HepG2 (cell line): ENCODE measurements around the gene ARHGAP30. TPM values are rescaled to one million over a fixed set of nuclear protein-coding genes. Genes with fewer than 3 reads are reported as not detected.

Source experiments
- ATAC-seq: fragments of 200-7000 bp; cut with Tn5 transposase; 3 replicates; pipeline ENCODE4 v1.9.1; 2020; ENCODE audit warnings: mild to moderate bottlenecking, moderate library complexity
- BruUV-seq: library from RNA; stranded (reverse); fragments of 400-500 nt; replicated peaks from 2 replicates; lab custom pipeline; 2021; lab: Mats Ljungman, UMichigan
- CTCF ChIA-PET: fragments of 300-600 bp; formaldehyde crosslinking; extraction: SDS; loops from one replicate; lab custom pipeline; 2021; ENCODE audit warnings: low total read pairs, inconsistent platforms, low intra/inter-chr PET ratio; lab: Yijun Ruan, JAX
- POLR2A ChIA-PET: fragments of 350-600 bp; sonication (Branson Sonifier 250); formaldehyde crosslinking; loops from one replicate; lab custom pipeline; 2020; ENCODE audit warnings: antibody characterized with exemption, inconsistent platforms; lab: Yijun Ruan, JAX
- DNase-seq: peaks from one replicate; pipeline ENCODE4 v3.0.0-alpha.2; 2015; ENCODE audit warnings: low spot score
- FAIRE-seq: peaks from 3 replicates; lab custom pipeline; 2011; peaks lifted over from hg19 to GRCh38; lab: Jason Lieb, UNC
- H2AFZ ChIP-seq: one replicate; pipeline ENCODE4 v1.6.1; 2011; ENCODE audit warnings: low read length, inconsistent platforms
- H3K27ac ChIP-seq: fragments of 300-600 bp; 3 replicates; pipeline ENCODE4 v1.8.0; 2011; ENCODE audit warnings: mixed run types, mild to moderate bottlenecking, mixed read lengths, low read length, inconsistent platforms; ENCODE audit not compliant: insufficient read depth; ENCODE audit errors: extremely low read length
- H3K27me3 ChIP-seq, 2 experiments: fragments of 200-600 bp in 1 of 2; 2 replicates in 1 of 2; 3 replicates in 1 of 2; pipeline versions ENCODE4 v1.6.0 to v1.8.0; 2011; ENCODE audit warnings: low read length in 2 of 2, mild to moderate bottlenecking in 2 of 2, moderate library complexity in 2 of 2, inconsistent platforms in 1 of 2; ENCODE audit not compliant: insufficient read depth in 2 of 2, control insufficient read depth in 1 of 2
- H3K36me3 ChIP-seq, 2 experiments: fragments of 200-600 bp in 1 of 2; replicated peaks in 1 of 2; 2 replicates in 1 of 2; 3 replicates in 1 of 2; pipeline versions ENCODE4 v1.5.1 to v1.8.0; 2011; ENCODE audit warnings: low read length in 2 of 2, inconsistent platforms in 1 of 2; ENCODE audit not compliant: insufficient read depth in 2 of 2, control insufficient read depth in 1 of 2
- H3K4me1 ChIP-seq: 2 replicates; pipeline ENCODE4 v1.5.1; 2012; ENCODE audit warnings: low read length, inconsistent platforms; ENCODE audit not compliant: insufficient read depth
- H3K4me2 ChIP-seq: 2 replicates; pipeline ENCODE4 v1.6.0; 2011; ENCODE audit warnings: low read depth, low read length, inconsistent platforms
- H3K4me3 ChIP-seq, 3 experiments: fragments of 200-600 bp in 1 of 3; sonication (generic), shearing (Covaris generic) in 1 of 3; replicated peaks in 1 of 3; 2 replicates each; pipeline ENCODE4 v1.5.1; 2011 to 2016; ENCODE audit warnings: low read length in 3 of 3, inconsistent platforms in 2 of 3, low read depth in 2 of 3, mild to moderate bottlenecking in 2 of 3, control low read depth in 1 of 3, mixed read lengths in 1 of 3; ENCODE audit not compliant: insufficient read depth in 1 of 3
- H3K79me2 ChIP-seq: one replicate; pipeline ENCODE4 v1.6.1; 2011; ENCODE audit warnings: low read length, inconsistent platforms; ENCODE audit not compliant: insufficient read depth
- H3K9ac ChIP-seq: 2 replicates; pipeline ENCODE4 v1.6.0; 2011; ENCODE audit warnings: mild to moderate bottlenecking, low read depth, low read length, inconsistent platforms; ENCODE audit not compliant: insufficient read depth
- H3K9me3 ChIP-seq: 2 replicates; pipeline ENCODE4 v1.5.1; 2012; ENCODE audit warnings: mild to moderate bottlenecking, low read length
- H4K20me1 ChIP-seq: 2 replicates; pipeline ENCODE4 v1.6.0; 2011; ENCODE audit warnings: inconsistent platforms, mild to moderate bottlenecking, low read length, moderate library complexity; ENCODE audit not compliant: insufficient read depth
- ARNT2 ChIP-seq: sonication (generic); formaldehyde crosslinking; IDR thresholded peaks from 2 replicates; pipeline ENCODE4 v1.8.0; 2022; ENCODE audit warnings: mild to moderate bottlenecking, low read depth, missing genetic modification reagents, moderate library complexity
- BRD4 ChIP-seq: sonication (generic); formaldehyde crosslinking; IDR thresholded peaks from 2 replicates; pipeline ENCODE4 v1.4.0; 2020; ENCODE audit warnings: missing genetic modification reagents
- MIXL1 ChIP-seq: IDR thresholded peaks from 2 replicates; pipeline ENCODE4 v1.6.1; 2016
- PTBP1 ChIP-seq: fragments of 200-400 bp; formaldehyde crosslinking; IDR thresholded peaks from 2 replicates; pipeline ENCODE4 v1.6.1; 2018; ENCODE audit warnings: low read length, low read depth; ENCODE audit not compliant: poor library complexity, severe bottlenecking
- SRF ChIP-seq: IDR thresholded peaks from 2 replicates; pipeline ENCODE4 v1.6.1; 2011; ENCODE audit warnings: mild to moderate bottlenecking, low read depth, low read length, moderate library complexity
- ZFP90 ChIP-seq: sonication (generic); formaldehyde crosslinking; IDR thresholded peaks from 2 replicates; pipeline ENCODE4 v1.8.0; 2022; ENCODE audit warnings: missing genetic modification reagents, mild to moderate bottlenecking, inconsistent platforms, borderline replicate concordance
- ZKSCAN5 ChIP-seq: sonication (generic); formaldehyde crosslinking; IDR thresholded peaks from 2 replicates; pipeline ENCODE4 v1.5.1; 2020; ENCODE audit warnings: mild to moderate bottlenecking, missing genetic modification reagents
- ZMAT3 ChIP-seq: sonication (generic); formaldehyde crosslinking; conservative IDR thresholded peaks from 2 replicates; pipeline ENCODE4 v1.7.0; 2021; ENCODE audit warnings: missing genetic modification reagents
- ZNF121 ChIP-seq: sonication (generic); formaldehyde crosslinking; IDR thresholded peaks from 2 replicates; pipeline ENCODE4 v1.5.0; 2020; ENCODE audit warnings: mild to moderate bottlenecking, missing genetic modification reagents
- ZNF546 ChIP-seq: sonication (generic); formaldehyde crosslinking; conservative IDR thresholded peaks from 2 replicates; pipeline ENCODE4 v1.8.1; 2023; ENCODE audit warnings: mild to moderate bottlenecking, missing genetic modification reagents
- ZNF839 ChIP-seq: sonication (generic); formaldehyde crosslinking; IDR thresholded peaks from 2 replicates; pipeline ENCODE4 v1.4.0; 2020; ENCODE audit warnings: missing genetic modification reagents, mild to moderate bottlenecking, borderline replicate concordance
- in situ Hi-C: cut with HindIII; loops from 2 replicates; pipeline ENCODE4 v1.10.0; 2017; ENCODE audit warnings: low pct_unique_long_range_greater_than_20kb; ENCODE audit not compliant: extremely low pct_ligation_motif_present
- intact Hi-C: fragments of 100-400 bp; cut with micrococcal nuclease; formaldehyde crosslinking; loops from one replicate; pipeline ENCODE4 v1.10.0; 2022; ENCODE audit not compliant: unreplicated experiment
- polyA plus RNA-seq, 8 experiments: library from polyadenylated mRNA; depleted of rRNA in 3 of 8; stranded (reverse) in 7 of 8; unstranded in 1 of 8; fragments of >200 nt; fragmentation: Illumina TruSeq in 4 of 8; extraction: Trizol in 4 of 8; gene quantifications; 2 replicates each; pipeline versions ENCODE4 v1.2.1 to v1.2.3, GENCODE V29; 2011 to 2016; ENCODE audit warnings: low read depth in 4 of 8, missing spikeins in 1 of 8, mixed read lengths in 1 of 8; ENCODE audit not compliant: insufficient read depth in 1 of 8
- total RNA-seq, 5 experiments: library from RNA; depleted of rRNA; stranded (reverse); fragments of >200 nt; fragmentation: Illumina TruSeq; extraction: Trizol; gene quantifications; 2 replicates each; pipeline ENCODE4 v1.2.3, GENCODE V29; 2016; ENCODE audit warnings: low read depth in 1 of 5
- TF ChIP-seq, protein P1 (sequence below): sonication (generic); formaldehyde crosslinking; IDR thresholded peaks from 2 replicates; pipeline ENCODE4 v1.4.0; 2020; ENCODE audit warnings: missing genetic modification reagents
- TF ChIP-seq, protein P2 (sequence below): sonication (generic); formaldehyde crosslinking; IDR thresholded peaks from 2 replicates; pipeline ENCODE4 v1.8.0; 2022; ENCODE audit warnings: low read depth, missing genetic modification reagents

The ARHGAP30 gene
- total and polyA plus RNA-seq, 2 of the 13 experiments (the other 11 are each of a cell fraction or from before 2014, with no cell fraction given): 0.13 to 0.20 TPM

DNA sequence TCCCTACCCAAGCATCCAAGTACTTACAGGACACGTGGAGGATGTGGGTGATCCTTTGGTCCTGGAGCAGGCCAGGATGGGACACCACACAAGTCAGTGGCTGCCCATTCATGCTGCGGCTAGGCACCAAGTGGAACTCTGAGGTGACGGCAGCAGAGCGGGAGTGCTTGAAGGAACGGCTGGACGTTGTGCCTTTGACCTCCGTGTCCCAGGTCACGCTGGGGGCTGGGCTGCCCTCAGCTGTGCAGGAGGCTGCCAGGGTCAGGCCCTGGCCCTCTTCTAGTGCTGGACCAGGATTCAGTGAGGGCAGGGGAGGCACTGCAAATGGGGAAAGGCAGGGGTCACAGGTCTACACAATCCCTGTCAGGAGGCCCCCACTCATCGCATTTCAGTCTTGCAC is 7.7 kb upstream of the ARHGAP30 start (continued):
- TF ChIP-seq, protein P1, sequence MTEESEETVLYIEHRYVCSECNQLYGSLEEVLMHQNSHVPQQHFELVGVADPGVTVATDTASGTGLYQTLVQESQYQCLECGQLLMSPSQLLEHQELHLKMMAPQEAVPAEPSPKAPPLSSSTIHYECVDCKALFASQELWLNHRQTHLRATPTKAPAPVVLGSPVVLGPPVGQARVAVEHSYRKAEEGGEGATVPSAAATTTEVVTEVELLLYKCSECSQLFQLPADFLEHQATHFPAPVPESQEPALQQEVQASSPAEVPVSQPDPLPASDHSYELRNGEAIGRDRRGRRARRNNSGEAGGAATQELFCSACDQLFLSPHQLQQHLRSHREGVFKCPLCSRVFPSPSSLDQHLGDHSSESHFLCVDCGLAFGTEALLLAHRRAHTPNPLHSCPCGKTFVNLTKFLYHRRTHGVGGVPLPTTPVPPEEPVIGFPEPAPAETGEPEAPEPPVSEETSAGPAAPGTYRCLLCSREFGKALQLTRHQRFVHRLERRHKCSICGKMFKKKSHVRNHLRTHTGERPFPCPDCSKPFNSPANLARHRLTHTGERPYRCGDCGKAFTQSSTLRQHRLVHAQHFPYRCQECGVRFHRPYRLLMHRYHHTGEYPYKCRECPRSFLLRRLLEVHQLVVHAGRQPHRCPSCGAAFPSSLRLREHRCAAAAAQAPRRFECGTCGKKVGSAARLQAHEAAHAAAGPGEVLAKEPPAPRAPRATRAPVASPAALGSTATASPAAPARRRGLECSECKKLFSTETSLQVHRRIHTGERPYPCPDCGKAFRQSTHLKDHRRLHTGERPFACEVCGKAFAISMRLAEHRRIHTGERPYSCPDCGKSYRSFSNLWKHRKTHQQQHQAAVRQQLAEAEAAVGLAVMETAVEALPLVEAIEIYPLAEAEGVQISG (CRISPR knock-in tag): no peak
- TF ChIP-seq ZKSCAN5 (CRISPR knock-in tag) (no peak), MIXL1 (CRISPR knock-in tag) (no peak), BRD4 (CRISPR knock-in tag) (no peak)
- TF ChIP-seq, protein P2, sequence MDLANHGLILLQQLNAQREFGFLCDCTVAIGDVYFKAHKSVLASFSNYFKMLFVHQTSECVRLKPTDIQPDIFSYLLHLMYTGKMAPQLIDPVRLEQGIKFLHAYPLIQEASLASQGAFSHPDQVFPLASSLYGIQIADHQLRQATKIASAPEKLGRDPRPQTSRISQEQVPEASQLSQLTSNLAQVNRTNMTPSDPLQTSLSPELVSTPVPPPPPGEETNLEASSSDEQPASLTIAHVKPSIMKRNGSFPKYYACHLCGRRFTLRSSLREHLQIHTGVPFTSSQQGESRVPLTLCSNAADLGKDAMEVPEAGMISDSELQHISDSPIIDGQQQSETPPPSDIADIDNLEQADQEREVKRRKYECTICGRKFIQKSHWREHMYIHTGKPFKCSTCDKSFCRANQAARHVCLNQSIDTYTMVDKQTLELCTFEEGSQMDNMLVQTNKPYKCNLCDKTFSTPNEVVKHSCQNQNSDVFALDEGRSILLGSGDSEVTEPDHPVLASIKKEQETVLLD: no peak
- TF ChIP-seq, all 625 proteins: peak for 6

DNA sequence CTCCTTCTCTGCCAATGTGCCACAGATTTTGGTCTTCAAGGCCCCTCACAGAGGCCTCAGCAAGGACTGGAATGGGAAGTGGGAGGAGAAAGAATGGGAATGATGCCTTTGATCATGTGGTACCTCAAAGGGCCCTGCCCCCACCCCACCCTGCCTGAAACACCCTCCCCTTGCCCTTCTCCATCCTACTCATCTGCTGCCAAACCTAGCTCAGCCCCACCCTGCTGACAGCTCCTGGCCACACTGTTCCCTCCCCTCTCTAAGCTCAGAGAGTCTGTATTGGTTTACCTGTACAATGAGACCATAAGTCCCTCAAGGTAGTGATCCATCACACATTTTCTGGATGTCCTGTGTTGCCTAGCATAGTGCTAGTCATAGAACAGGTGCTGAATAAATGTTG is 6.7 kb upstream of the ARHGAP30 start:
- no peak for ATAC-seq
- CTCF ChIA-PET: no interaction called here
- no peak for DNase-seq
- Histone ChIP-seq H3K9ac (no peak overlapping the region), H3K36me3 (no peaks in the 10 kb centered on the region), H3K4me1 (peaks cover 41% of the 10 kb centered on the region), H3K79me2 (no peaks in the 10 kb centered on the region), H4K20me1 (no peaks in the 10 kb centered on the region), H2AFZ (no peak overlapping the region), H3K4me2 (no peak overlapping the region), H3K9me3 (no peaks in the 10 kb centered on the region), H3K27me3 (no peaks in the 10 kb centered on the region; a peak in 1 of 5 replicates), H3K4me3 (no peak overlapping the region), H3K27ac (no peak overlapping the region)
- FAIRE-seq: no peak
- no TSS peak for BruUV-seq
- in situ Hi-C loops (no loop called here), intact Hi-C loops (no loop called here)
- POLR2A ChIA-PET: no interaction called here
- TF ChIP-seq ZNF121 (CRISPR knock-in tag) (no peak), ZNF839 (CRISPR knock-in tag) (no peak), ZMAT3 (no peak), ZNF546 (no peak), ARNT2 (no peak), SRF (no peak), PTBP1 (no peak), ZFP90 (CRISPR knock-in tag) (no peak)
